ENCODE measurements around the gene NAALADL2. TPM values are rescaled to one million over a fixed set of nuclear protein-coding genes. Genes with fewer than 3 reads are reported as not detected.

NAALADL2 gene
- total and polyA plus RNA-seq, 9 of the 15 experiments (the other 6 are each of a cell fraction or from before 2014, with no cell fraction given) = 0.29 to 1.1 (median 0.79) TPM; not detected in 1

- TF ChIP-seq MNT (conservative IDR thresholded peaks at IDR 0.05) = no peak
- no peak for TF ChIP-seq THRAP3 (IDR thresholded peaks at IDR 0.05; ENCODE audit: borderline replicate concordance)
- no peak for TF ChIP-seq KLF16 (IDR thresholded peaks at IDR 0.05)
- no peak for TF ChIP-seq ZNF347 (CRISPR knock-in tag; IDR thresholded peaks at IDR 0.05; ENCODE audit: low read depth)
- no peak for TF ChIP-seq MCM5 (IDR thresholded peaks at IDR 0.05; ENCODE audit: low read depth)
- no peak for TF ChIP-seq NR1H2 (CRISPR knock-in tag; IDR thresholded peaks at IDR 0.05)
- TF ChIP-seq, protein P1, sequence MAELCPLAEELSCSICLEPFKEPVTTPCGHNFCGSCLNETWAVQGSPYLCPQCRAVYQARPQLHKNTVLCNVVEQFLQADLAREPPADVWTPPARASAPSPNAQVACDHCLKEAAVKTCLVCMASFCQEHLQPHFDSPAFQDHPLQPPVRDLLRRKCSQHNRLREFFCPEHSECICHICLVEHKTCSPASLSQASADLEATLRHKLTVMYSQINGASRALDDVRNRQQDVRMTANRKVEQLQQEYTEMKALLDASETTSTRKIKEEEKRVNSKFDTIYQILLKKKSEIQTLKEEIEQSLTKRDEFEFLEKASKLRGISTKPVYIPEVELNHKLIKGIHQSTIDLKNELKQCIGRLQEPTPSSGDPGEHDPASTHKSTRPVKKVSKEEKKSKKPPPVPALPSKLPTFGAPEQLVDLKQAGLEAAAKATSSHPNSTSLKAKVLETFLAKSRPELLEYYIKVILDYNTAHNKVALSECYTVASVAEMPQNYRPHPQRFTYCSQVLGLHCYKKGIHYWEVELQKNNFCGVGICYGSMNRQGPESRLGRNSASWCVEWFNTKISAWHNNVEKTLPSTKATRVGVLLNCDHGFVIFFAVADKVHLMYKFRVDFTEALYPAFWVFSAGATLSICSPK (IDR thresholded peaks at IDR 0.05; ENCODE audit: borderline replicate concordance) = no peak
- TF ChIP-seq LEF1 (IDR thresholded peaks at IDR 0.05) = no peak
These were observed 420.3 kb downstream of the NAALADL2 start (continued) for GRCh38 chr3:175279457-175279856.

GRCh38 chr3:175279911-175280310, 420.8 kb downstream of the NAALADL2 start:
- intact Hi-C loops (cut with micrococcal nuclease) = no loop called here

More at GRCh38 chr3:175279911-175280310, 420.8 kb downstream of the NAALADL2 start:
- H3K27ac ChIP-seq (ENCODE audit: extremely low read depth, low read depth, low read length) = no peak overlapping the region
- no peaks in the 10 kb centered on the region for H3K9me1 ChIP-seq (ENCODE audit: control insufficient read depth, insufficient read depth, low read length)
- H3K27me3 ChIP-seq (ENCODE audit: control insufficient read depth in 2 of 2, insufficient read depth in 2 of 2, low read length in 2 of 2) = no peaks in the 10 kb centered on the region
- no peaks in the 10 kb centered on the region for H4K20me1 ChIP-seq (replicated peaks; ENCODE audit: control insufficient read depth, insufficient read depth, low read length)
- H3K9ac ChIP-seq (ENCODE audit: insufficient read depth in 1 of 2, low read depth in 2 of 2, low read length in 2 of 2) = no peak overlapping the region
- H3K36me3 ChIP-seq (ENCODE audit: control insufficient read depth, insufficient read depth, low read length) = no peaks in the 10 kb centered on the region
- ATAC-seq (no peak), DNase-seq (ENCODE audit: extremely low read depth in 1 of 4, low spot score in 3 of 4) (no peak), FAIRE-seq (no peak)
- H2AFZ ChIP-seq (ENCODE audit: low read depth, low read length) = no peak overlapping the region
- no peak overlapping the region for H3K4me3 ChIP-seq
- no peaks in the 10 kb centered on the region for H3K79me2 ChIP-seq (ENCODE audit: control insufficient read depth, insufficient read depth, low read length)
- TF ChIP-seq RB1 (IDR thresholded peaks at IDR 0.05; ENCODE audit: low read depth) (no peak), MBD2 (IDR thresholded peaks at IDR 0.05; ENCODE audit: borderline replicate concordance, low read depth) (no peak), SMC3 (conservative IDR thresholded peaks at IDR 0.05; ENCODE audit: insufficient read depth, low read depth, low read length) (no peak), SMAD1 (IDR thresholded peaks at IDR 0.05; ENCODE audit: low read depth, low read length, partially characterized antibody) (no peak)
- no peaks in the 10 kb centered on the region for H3K4me1 ChIP-seq (replicated peaks in 1 of 2; ENCODE audit: control insufficient read depth in 2 of 2, insufficient read depth in 2 of 2, low read length in 2 of 2)
- CTCF ChIA-PET (ENCODE audit: low intra/inter-chr PET ratio) = no interaction called here
- BruUV-seq (replicated peaks) = no TSS peak
- POLR2A ChIA-PET = no interaction called here
- no peaks in the 10 kb centered on the region for H3K9me3 ChIP-seq (replicated peaks; ENCODE audit: control insufficient read depth, insufficient read depth, low read depth, low read length)
- in situ Hi-C loops (cut with MboI) = loop anchor here (25.0 kb wide), 1 partner anchor 1943 kb away; no protein-coding TSS in a partner anchor
- 0% methylated on average over 1 of the region's 1 CpG for WGBS (ENCODE audit: insufficient coverage, low coverage, missing lambda C conversion rate)
- H3K4me2 ChIP-seq (ENCODE audit: insufficient read depth, low read length) = no peak overlapping the region
